ENCODE measurements around the gene USP17L15.
"Not testable (repeated sequence)": the region's sequence is repeated elsewhere in the genome, so short reads cannot be mapped to it uniquely, and the experiment has no call there.

Gene USP17L15

GRCh38 chr4:9271719-9272118 lies 37.5 kb downstream of the USP17L15 start:
- not testable (repeated sequence) for H3K9me3 Mint-ChIP-seq; H3K27me3 Mint-ChIP-seq (ENCODE audit: low read depth); H3K36me3 Mint-ChIP-seq (ENCODE audit: low read depth); H3K4me1 Mint-ChIP-seq (ENCODE audit: low read depth); H3K4me3 Mint-ChIP-seq; H3K27ac Mint-ChIP-seq
